ENCODE data around the gene CDH20. TPM values are rescaled to one million over a fixed set of nuclear protein-coding genes. Genes with fewer than 3 reads are reported as not detected.

Gene CDH20
- total RNA-seq, 2 experiments from 2014 or later: not detected

- DNase-seq: no peak
- no peaks in the 10 kb centered on the region for H3K9me3 Mint-ChIP-seq
Observed at GRCh38 chr18:61414086-61414485, 80.9 kb downstream of the CDH20 start.

GRCh38 chr18:61419763-61420162 lies 86.5 kb downstream of the CDH20 start:
- Mint-ChIP-seq H3K9me3 (no peaks in the 10 kb centered on the region), H3K27ac (no peak overlapping the region), H3K36me3 (ENCODE audit: low read depth) (no peaks in the 10 kb centered on the region), H3K4me3 (no peak overlapping the region), H3K4me1 (ENCODE audit: low read depth) (no peaks in the 10 kb centered on the region), H3K27me3 (no peaks in the 10 kb centered on the region)
- intact Hi-C loops (cut with micrococcal nuclease): no loop called here
- TF ChIP-seq CTCF (IDR thresholded peaks at IDR 0.05): no peak
- no peak for ATAC-seq
- POLR2A ChIA-PET: no interaction called here
- CTCF ChIA-PET: no interaction called here
- DNase-seq: no peak

More at GRCh38 chr18:61414086-61414485, 80.9 kb downstream of the CDH20 start:
- Mint-ChIP-seq H3K36me3 (ENCODE audit: low read depth) (no peaks in the 10 kb centered on the region), H3K27ac (no peak overlapping the region), H3K4me1 (ENCODE audit: low read depth) (no peaks in the 10 kb centered on the region), H3K27me3 (no peaks in the 10 kb centered on the region), H3K4me3 (no peak overlapping the region)
- ChIA-PET POLR2A (no interaction called here), CTCF (no interaction called here)
- no peak for TF ChIP-seq CTCF (IDR thresholded peaks at IDR 0.05)
- no peak for ATAC-seq
- intact Hi-C loops (cut with micrococcal nuclease): no loop called here

- ChIA-PET CTCF (interaction anchor here (1.0 kb wide), 1 partner anchor 13 kb away, joined by 3 read pairs; no protein-coding TSS in a partner anchor), POLR2A (no interaction called here)
- TF ChIP-seq CTCF (IDR thresholded peaks at IDR 0.05): no peak
- no peak overlapping the region for H3K4me3 Mint-ChIP-seq
- no peaks in the 10 kb centered on the region for H3K27me3 Mint-ChIP-seq
- H3K9me3 Mint-ChIP-seq: no peaks in the 10 kb centered on the region
- no peaks in the 10 kb centered on the region for H3K4me1 Mint-ChIP-seq (ENCODE audit: low read depth)
- intact Hi-C loops (cut with micrococcal nuclease): no loop called here
- ATAC-seq: no peak
- DNase-seq: no peak
- H3K36me3 Mint-ChIP-seq (ENCODE audit: low read depth): no peaks in the 10 kb centered on the region
- H3K27ac Mint-ChIP-seq: no peak overlapping the region
Observed at GRCh38 chr18:61420218-61420885, 87.1 kb downstream of the CDH20 start.

- no peak for ATAC-seq
- no peaks in the 10 kb centered on the region for H3K27me3 Mint-ChIP-seq
- no peaks in the 10 kb centered on the region for H3K9me3 Mint-ChIP-seq
- H3K4me1 Mint-ChIP-seq (ENCODE audit: low read depth): no peaks in the 10 kb centered on the region
- ChIA-PET CTCF (no interaction called here), POLR2A (no interaction called here)
- intact Hi-C loops (cut with micrococcal nuclease): no loop called here
- H3K36me3 Mint-ChIP-seq (ENCODE audit: low read depth): no peaks in the 10 kb centered on the region
- no peak overlapping the region for H3K27ac Mint-ChIP-seq
- TF ChIP-seq CTCF (IDR thresholded peaks at IDR 0.05): no peak
- no peak for DNase-seq
- H3K4me3 Mint-ChIP-seq: no peak overlapping the region
Observed at GRCh38 chr18:61426492-61427053, 93.3 kb downstream of the CDH20 start.

- ChIA-PET POLR2A (no interaction called here), CTCF (no interaction called here)
- Mint-ChIP-seq H3K27ac (no peak overlapping the region), H3K4me3 (no peak overlapping the region), H3K9me3 (no peaks in the 10 kb centered on the region), H3K27me3 (no peaks in the 10 kb centered on the region), H3K4me1 (ENCODE audit: low read depth) (no peaks in the 10 kb centered on the region), H3K36me3 (ENCODE audit: low read depth) (no peaks in the 10 kb centered on the region)
- no peak for TF ChIP-seq CTCF (IDR thresholded peaks at IDR 0.05)
- DNase-seq (no peak), ATAC-seq (no peak)
- intact Hi-C loops (cut with micrococcal nuclease): no loop called here
Observed at GRCh38 chr18:61428266-61428665, 95.0 kb downstream of the CDH20 start.

Data from activated CD8-positive, alpha-beta T cell treated with anti-CD3 and anti-CD28 coated beads for 36 hours (primary cell).